Activated CD4-positive, alpha-beta T cell treated with anti-CD3 and anti-CD28 coated beads, Interleukin-2, amount 50 U/mL, for 16 hours (primary cell): Measurements from ENCODE around the gene QPRT.
A peak's percentile ranks its signal among the peaks of the same experiment; 100 is the strongest.
"Not testable (repeated sequence)": the region's sequence is repeated elsewhere in the genome, so short reads cannot be mapped to it uniquely, and the experiment has no call there.

ENCODE experiments used
- DNase-seq: peaks from one replicate; pipeline ENCODE4 v3.0.0-alpha.2; 2020

The QPRT gene

DNA sequence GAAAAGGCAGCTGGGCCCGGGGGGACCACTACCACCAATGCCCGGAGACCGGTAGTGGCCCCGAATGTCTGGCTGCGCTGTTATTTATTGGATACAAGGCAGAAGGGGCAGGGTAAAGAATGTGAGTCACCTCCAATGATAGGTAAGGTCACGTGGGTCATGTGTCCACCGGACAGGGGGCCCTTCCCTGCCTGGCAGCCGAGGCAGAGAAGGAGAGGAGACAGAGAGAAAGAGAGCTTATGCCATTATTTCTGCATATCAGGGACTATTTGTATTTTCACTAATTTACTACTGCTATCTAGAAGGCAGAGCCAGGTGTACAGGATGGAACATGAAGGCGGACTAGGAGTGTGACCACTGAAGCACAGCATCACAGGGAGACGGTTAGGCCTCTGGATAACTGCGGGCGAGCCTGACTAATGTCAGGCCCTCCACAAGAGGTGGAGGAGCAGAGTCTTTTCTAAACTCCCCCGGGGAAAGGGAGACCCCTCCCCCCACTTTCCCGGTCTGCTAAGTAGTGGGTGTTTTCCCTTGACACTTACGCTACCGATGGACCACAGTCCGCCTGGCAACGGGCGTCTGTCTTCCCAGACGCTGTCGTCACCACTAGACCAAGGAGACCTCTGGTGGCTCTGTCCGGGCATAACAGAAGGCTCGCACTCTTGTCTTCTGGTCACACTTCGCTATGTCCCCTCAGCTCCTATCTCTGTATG lies 42.3 kb downstream of the QPRT start:
- DNase-seq, result peak; percentile 54

DNA sequence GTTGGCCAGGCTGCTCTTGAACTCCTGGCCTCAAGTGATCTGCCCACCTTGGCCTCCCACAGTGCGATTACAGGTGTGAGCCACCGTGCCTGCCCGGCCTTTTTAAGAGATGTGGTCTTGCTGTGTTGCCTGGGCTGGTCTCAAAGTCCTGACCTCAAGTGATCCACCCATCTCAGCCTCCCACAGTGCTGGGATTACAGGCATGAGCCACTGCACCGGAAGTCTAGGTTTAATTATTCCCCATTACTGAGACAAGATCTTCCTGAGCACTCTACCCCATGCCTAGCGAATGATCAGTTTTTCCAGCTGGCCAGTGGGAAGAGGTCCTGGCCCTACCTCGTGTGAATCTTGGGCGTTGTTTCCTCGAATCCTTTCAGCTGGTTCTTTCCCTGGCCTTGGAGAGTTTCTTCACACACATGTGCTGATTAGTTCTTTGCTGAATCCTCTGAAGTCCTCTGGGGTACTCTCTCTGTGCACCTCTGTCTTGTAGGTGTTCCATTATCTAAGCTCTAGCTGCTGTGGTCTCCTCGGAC lies 47.9 kb downstream of the QPRT start:
- DNase-seq, result no peak

DNA sequence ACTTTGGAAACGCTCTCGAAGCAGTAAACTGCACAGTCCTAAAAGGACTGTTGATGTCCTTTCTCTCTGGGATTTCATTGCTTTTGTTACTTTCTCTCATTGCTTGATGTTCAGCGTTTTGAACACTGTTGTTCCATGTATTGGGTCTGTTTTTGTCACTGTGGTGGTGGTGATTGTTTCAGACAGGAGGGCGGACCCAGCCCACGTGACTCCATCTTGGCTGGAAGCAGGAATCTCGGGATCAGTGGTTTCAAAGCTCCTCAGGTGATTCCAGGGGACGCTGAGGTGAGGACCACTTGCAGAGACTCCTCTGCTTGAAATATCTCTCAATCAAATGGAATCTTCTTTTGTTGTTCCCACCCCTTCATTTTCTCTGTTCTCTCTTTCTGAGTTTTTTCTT lies 48.5 kb downstream of the QPRT start:
- DNase-seq, result no peak

DNA sequence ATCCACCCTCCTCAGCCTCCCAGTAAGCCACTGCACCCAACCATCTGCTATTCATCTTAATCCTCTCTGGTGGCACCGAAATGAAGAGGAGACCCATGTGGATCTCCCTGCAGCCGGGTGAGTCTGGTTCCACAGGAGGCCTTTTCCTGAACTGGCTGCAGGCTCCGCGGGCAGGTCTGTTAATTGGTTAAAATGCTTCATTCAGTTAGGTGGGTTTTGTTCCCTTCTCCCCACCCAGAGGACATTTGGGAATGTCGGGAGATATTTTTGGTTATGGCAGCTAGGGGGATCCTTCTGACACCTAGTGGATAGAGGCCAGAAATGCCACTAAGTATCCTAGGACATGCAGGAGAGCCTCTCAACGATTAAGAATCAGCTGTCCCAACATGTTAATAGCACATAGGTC lies 50.1 kb downstream of the QPRT start:
- DNase-seq, result no peak

DNA sequence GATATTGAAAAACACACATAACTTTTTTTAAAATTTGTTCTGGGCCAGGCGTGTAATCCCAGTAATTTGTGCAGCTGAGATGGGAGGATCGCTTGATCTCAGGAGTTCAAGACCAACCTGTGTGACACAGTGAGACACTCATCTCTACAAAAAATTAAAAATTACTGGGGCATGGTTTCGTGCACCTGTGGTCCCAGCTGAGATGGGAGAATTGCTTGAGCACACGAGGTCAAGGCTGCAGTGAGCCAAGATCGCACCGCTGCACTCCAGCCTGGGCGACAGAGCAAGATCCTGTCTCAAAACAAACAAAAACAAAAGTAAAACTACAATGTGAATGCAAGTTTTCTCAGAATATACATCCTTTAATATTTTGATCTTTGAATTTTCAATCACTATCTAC lies 51.7 kb downstream of the QPRT start:
- DNase-seq, result no peak

DNA sequence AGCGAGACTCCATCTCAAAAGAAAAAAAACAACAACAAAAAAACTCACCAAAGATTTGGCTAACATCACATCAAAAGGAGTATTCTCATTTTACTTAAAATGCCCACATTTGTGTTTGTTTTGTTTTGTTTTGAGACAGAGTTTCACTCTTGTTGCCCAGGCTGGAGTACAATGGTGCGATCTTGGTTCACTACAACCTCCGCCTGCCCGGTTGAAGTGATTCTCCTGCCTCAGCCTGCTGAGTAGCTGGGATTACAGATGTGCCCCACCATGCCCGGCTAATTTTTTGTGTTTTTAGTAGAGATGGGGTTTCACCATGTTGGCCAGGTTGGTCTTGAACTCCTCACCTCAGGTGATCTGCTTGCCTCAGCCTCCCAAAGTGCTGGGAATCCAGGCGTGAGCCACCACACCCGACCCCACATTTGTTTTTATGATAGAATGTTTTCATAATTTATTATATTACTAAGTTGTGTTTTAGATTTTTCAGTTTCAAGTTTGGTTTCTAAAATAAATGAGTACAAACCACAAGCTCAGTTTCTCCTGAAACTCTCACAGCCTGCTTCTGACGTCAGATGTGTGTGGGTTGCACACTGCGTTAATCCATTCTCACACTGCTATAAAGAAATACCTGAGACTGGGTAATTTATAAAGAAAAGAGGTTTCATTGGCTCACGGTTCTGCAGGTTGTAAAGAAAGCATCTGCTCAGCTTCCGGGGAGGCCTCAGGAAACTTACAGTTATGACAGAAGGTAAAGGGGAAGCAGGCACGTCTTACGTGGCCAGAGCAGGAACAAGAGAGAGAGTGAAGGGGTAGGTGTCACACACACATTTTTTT lies 53.0 kb downstream of the QPRT start:
- peak; percentile 70 for DNase-seq

DNA sequence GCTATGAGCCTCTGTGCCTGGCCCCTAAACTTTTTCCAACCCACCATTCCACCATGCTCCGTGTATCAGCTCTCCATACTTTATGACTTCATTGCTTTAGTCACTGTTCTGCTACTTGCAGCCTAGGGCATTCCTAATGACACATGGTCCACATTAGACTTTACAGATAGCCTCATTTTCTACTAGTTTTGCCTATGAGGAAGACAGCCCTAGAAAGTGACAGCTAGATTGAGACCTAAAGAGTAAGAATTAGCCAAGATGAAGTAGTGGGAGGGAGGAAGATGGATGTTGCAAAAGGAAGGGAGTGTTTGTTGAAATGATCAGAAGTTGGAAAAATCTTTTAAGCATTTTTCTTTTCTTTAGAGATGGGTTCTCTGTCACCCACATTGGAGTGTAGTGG lies 55.8 kb downstream of the QPRT start:
- DNase-seq, result no peak

DNA sequence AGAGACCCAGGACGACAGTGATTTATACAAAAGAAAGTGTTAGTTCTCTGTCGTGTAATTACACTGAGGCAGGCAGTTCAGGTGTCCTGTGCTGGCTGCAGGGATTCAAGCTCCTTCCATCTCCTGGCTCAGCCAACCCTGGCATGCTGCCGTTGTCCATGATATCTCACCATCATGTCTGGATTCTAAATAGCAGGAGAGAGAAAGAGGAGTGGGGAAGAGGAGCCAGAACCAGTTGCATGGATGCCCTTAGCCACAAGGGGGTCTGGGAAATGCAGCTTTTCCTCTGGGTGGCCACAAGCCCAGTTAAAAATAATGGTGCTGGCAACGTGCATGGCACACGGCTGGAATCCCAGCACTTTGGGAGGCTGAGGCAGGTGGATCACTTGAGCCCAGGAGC lies 57.1 kb downstream of the QPRT start:
- DNase-seq, result no peak

DNA sequence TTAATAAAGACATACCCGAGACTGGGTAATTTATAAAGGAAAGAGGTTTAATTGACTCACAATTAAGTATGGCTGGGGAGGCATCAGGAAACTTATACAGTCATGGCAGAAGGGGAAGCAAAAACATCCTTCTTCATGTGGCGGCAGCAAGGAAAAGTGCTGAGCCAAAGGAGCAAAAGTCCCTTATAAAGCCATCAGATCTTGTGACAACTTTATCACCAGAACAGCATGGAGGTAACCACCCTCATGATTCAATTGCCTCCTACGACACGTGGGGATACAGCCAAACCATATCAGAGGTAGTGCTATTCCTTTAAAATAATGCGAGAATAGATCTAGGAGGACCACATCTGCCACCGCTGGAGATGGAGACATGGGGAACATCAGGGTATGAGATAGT lies 57.8 kb downstream of the QPRT start:
- no peak for DNase-seq

DNA sequence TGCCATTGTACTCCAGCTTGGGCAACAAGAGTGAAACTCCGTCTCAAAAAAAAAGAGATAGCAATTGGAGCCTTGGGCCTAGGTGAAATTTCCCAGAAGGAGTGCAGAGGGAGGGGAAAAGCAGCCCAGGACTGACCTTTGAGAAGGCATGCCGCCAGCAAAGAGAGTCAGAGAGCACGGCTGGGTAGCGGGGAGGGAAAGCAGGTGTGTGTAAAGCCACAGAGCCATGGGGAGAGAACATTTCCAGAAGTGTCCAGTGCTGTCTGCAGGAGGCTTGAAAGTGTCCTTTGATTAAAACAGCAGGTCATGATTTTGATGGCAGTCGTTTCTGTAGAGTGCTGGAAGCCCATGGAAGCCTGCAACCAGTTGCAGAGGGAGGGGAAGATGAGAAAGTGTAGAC lies 58.7 kb downstream of the QPRT start:
- DNase-seq, result no peak

DNA sequence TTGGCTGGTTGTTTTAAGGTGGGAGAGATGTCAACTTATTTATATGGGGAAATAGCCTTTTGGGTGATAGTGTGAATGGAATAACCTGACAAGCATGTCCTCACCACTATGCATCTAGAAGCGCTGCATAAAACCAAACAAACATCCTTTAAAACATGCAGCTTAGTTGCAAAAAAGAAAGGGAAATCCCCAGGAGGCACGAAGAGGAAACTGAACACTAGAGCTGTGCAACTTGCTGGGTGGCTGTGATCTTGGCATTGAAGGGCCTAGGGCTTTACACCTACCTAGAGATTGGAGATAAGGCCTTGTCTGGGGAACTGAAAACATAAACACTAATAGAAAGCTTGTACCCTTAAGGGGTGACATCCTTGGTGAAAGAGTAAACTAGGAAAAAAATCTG lies 59.5 kb downstream of the QPRT start:
- DNase-seq, result peak; percentile 68

DNA sequence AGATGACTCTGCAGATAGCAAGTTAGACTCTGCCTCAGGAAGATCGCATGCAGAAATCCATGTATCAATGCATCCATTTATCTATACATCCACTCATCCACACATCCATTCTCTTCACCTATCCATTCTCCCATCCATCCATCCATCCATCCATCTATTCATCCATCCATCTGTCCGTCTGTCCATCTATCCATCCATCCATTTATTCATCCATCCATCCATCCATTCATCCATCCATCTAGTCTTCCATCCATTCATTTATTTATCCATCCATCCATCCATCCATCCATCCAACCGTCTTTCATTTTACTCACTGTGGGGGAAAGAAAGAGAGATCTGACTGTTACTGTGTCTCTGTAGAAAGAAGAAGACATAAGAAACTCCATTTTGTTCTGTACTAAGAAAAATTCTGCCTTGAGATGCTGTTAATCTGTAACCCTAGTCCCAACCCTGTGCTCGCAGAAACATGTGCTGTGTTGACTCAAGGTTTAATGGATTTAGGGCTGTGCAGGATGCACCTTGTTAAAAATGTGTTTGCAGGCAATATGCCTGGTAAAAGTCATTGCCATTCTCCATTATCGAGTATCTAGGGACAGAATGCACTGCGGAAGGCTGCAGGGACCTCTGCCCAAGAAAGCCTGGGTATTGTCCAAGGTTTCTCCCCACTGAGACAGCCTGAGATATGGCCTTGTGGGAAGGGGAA lies 61.1 kb downstream of the QPRT start:
- DNase-seq, result not testable (repeated sequence)

DNA sequence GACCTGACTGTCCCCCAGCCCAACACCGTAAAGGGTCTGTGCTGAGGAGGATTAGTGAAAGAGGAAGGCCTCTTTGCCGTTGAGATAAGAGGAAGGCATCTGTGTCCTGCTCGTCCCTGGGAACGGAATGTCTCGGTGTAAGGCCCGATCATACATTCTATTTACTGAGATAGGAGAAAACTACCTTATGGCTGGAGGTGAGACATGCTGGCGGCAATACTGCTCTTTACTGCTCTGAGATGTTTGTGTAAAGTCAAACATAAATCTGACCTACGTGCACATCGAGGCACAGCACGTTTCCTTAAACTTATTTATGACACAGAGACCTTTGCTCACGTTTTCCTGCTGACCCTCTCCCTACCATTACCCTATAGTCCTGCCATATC lies 61.6 kb downstream of the QPRT start:
- not testable (repeated sequence) for DNase-seq

DNA sequence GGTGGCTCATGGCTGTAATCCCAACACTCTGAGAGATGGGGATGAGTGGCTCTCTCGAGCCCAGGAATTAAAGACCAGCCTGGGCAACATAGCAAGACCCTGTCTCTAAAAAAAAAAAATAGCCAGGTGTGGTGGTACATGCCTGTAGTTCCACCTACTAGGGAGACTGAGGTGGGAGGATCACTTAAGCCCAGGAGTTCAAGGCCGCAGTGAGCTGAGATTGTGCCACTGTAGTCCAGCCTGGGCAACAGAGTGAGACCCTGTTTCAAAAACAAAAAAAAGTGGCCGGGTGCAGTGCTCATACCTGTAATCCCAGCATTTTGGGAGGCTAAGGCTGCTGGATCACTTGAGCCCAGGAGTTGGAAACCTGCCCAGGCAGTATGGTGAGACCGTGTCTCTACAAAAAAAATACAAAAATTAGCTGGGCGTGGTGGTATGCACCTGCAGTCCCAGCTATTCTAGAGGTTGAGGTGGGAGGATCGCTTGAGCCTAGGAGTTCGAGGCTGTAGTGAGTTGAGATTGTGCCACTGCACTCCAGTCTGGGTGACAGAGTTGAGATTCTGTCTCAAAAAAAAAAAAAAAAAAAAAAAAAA lies 63.8 kb downstream of the QPRT start:
- DNase-seq, result no peak

DNA sequence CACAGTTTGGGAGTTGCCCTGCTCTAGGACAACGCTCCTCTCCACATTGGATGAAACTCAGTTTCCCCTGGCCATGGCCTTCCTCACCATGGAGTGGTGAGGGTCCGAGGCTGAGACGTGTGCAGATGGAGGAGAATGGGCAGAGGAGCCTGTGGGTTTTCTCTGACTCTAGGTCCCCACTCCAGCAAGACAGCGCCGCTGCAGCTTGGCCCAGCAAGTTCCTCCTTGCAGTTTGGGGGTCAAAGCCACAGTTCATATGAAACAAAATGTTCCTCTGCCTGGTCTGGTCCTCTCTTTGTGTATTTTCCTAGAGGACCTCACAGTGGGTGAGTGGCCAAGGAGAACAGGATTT lies 64.5 kb downstream of the QPRT start:
- no peak for DNase-seq

DNA sequence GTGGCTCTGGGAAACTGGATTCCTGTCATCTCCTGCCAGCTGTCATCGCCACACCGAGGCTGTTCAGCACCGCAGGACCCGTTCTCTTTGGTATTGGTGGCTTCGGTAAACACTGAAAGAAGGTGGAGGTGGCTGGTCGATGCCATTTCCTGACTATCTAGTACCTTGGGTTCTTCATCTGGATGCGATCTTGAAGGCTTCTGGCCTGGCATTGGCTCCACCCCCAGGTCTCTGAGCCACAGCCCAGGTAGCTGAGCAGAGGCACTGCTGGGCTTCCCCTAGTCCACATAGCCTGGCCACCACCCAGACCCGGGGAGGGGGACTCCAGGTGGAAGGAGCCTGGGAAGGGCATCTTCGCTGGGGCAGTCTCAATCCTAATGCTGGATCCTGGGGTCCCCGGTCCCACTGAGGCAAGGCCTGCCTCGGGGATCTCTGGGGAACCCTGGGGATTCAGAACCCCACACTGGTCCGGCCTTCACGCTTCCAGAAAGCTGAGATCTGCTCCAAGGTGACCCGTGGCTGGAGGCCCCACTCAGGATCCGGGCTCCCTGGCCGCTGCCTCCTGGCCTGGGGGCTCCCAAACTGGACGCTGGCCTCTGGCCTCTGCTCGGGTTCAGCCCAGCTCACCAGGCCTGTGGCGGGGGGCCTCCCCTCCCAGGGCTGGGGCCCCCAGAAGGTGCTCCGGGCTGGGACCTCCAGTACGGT lies 65.0 kb downstream of the QPRT start:
- DNase-seq, result no peak

DNA sequence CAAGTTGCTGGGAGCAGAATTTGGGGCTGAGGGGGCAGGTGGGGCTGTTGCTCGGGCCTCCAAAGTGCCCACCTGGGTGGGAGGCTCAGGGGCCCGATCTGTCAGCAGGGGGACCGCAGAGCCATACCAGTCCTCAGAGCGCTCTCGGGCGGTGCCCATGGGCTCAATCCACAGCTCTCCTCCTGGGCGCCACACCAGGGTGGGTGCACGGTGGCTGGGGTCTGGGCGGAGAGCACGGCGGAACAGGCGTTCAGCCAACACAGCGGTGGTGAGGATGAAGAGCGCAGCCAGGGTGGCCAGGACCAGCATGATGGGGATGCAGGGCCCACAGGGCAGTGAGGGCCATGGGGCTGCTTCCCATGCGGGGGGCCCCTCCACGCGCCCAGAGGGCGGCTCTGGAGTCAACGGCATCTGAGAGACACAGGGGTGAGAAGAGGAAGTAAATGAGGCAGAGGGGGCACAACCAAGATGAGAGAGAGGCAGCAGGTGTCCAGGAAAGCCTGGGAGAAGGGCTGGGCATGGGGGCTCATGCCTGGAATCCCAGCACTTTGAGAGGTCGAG lies 65.6 kb downstream of the QPRT start:
- no peak for DNase-seq

DNA sequence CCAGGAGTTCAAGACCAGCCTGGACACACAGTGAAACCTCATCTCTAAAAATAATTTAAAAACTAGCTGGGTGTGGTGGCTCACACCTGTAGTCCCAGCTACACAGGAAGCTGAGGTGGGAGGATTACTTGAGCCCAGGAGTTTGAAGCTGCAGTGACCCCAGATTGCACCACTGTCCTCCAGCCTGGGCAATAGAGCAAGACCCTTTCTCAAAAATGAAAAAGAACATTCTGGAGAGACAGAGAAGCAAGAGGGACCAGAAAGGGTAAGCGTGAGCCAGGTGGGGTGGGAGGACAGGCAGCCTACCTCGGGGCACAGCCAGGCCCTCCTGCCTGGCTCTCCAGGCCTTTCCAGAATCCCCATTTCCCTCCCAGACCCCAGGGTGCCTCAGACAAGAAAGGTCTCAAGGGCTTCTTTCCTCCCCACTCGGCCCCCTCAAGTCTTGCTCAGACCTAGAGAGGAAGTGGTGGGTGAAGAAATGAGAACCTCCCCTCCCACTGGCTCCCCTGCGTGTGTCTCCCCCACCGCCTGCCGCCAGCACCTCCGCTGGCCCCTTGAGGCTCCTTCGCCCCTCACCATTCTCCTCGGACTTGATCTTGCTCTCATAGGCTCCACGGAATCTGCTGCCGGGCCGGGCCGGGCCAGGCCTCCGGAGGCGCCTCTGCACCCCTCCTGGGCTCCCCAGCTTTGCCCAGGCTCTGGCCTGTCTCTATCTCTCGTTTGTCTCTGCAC lies 66.3 kb downstream of the QPRT start:
- DNase-seq, result peak; percentile 62

DNA sequence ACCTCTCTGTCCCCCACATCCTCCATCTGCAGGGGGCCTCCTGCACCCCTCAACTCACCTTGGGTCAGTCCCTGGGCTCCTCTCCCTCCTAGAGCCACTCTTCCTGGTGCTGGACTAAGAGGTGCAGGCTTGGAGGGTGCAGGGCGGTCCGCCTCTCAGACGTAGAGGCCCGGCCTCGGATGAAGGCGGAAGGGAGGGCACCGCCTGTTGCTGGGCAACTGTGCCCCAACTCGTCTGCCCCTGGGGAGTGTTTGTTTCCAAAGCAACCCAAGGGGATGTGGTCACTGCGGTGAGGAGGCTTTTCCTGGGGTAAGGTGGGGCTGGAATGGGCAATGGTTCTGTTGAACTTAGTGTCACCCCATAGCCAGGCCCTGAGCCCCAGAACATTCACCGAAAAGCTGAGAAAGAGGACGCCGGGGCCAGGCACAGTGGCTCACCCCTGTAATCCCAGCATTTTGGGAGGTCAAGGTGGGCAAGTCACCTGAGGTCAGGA lies 66.9 kb downstream of the QPRT start, which contains the start of gene C16orf54:
C16orf54 (minus strand) TSS at position 138 of the 493 bp plus-strand sequence. CDS start 1,039 bp downstream, outside the sequence.
- peak; percentile 94 for DNase-seq

DNA sequence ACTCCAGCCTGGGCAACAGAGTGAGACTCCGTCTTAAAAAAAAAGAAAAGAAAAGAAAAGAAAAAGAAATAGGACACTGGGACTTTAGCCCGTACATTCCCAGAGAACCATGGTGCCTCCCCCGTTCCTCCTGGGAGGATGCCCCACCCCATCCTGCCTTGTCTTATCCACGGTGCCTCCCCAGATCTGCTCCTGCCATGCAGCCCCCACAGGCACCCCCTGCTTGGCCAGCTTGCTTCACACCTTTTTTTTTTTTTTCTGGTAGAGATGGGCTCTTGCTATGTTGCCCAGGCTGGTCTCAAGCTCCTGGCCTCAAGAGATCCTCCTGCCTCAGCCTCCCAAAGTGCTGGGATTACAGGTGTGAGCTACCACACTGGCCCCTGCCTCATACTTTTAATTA lies 67.5 kb downstream of the QPRT start:
- DNase-seq, result not testable (repeated sequence)
